ENCODE data around the gene TMEM132D. TPM values are rescaled to one million over a fixed set of nuclear protein-coding genes. Genes with fewer than 3 reads are reported as not detected.
"Not testable (repeated sequence)": the region's sequence is repeated elsewhere in the genome, so short reads cannot be mapped to it uniquely, and the experiment has no call there.

The TMEM132D gene
- total RNA-seq, 1 donor from 2014 or later = 0.19 TPM

DNA sequence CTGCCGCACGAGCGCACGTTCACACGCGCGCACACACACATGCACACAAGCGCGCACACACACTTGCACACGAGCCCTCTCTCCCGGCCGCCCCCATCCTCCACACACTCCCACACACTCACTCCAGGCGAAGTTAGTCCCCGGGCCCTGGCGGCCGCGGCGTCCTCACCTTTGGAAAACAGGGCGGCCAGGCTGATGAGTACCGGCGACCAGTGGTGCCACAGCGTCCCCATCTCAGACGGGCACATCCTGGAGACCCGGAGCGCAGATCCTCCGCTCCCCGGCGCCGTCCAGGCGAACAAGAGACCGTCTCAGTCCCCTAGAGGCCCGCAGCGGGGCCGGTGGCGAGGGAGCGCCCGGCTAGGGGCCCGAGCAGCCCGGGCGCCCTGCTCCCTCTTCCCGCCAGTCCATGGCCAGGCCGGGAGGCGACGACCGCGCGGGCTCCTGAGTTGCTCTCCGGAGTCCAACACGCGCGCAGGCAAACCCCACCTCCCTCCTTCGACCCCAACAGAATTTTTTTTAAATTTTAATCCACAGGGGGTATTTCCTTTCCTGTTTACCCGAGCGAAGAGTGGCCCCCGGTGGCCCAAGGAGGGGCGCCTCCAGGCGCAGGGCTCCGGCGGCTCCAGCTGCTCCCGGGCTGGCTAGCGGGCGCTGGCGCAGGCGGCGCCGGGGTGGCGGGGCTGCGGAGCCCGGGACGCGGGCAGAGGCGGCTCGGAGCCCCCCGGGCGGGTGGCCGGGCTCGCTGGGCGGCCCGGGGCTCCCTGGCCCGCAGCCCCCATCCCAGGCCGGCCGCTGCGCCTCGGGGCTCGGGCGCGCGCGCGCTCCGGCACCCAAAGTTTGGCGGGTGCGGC is 506 bp downstream of the TMEM132D start:
- peaks cover 5% of the 10 kb centered on the region for H3K4me1 Mint-ChIP-seq
- TF ChIP-seq CTCF (conservative IDR thresholded peaks at IDR 0.05) = no peak
- H3K36me3 Mint-ChIP-seq (ENCODE audit: low read depth) = no peaks in the 10 kb centered on the region
- H3K4me3 Mint-ChIP-seq = peak overlapping the region; percentile 81
- DNase-seq (ENCODE audit: low read depth, low spot score) = no peak
- no peaks in the 10 kb centered on the region for H3K9me3 Mint-ChIP-seq
- H3K27ac Mint-ChIP-seq (ENCODE audit: unreplicated experiment) = no peak overlapping the region
- H3K27me3 Mint-ChIP-seq (ENCODE audit: low read depth) = peaks cover 83% of the 10 kb centered on the region

- TF ChIP-seq CTCF (conservative IDR thresholded peaks at IDR 0.05) = no peak
- Mint-ChIP-seq H3K36me3 (ENCODE audit: low read depth) (no peaks in the 10 kb centered on the region), H3K27ac (ENCODE audit: unreplicated experiment) (no peak overlapping the region), H3K4me1 (peaks cover 5% of the 10 kb centered on the region), H3K9me3 (no peaks in the 10 kb centered on the region), H3K27me3 (ENCODE audit: low read depth) (peaks cover 75% of the 10 kb centered on the region), H3K4me3 (peak overlapping the region; percentile 81)
- DNase-seq (ENCODE audit: low read depth, low spot score) = no peak
These were observed 1.3 kb downstream of the TMEM132D start for GRCh38 chr12:129902371-129903091.

- no peaks in the 10 kb centered on the region for H3K9me3 Mint-ChIP-seq
- H3K27ac Mint-ChIP-seq (ENCODE audit: unreplicated experiment) = no peak overlapping the region
- no peak overlapping the region for H3K4me3 Mint-ChIP-seq
- H3K27me3 Mint-ChIP-seq (ENCODE audit: low read depth) = peaks cover 70% of the 10 kb centered on the region
- no peak for TF ChIP-seq CTCF (conservative IDR thresholded peaks at IDR 0.05)
- no peaks in the 10 kb centered on the region for H3K36me3 Mint-ChIP-seq (ENCODE audit: low read depth)
- DNase-seq (ENCODE audit: low read depth, low spot score) = no peak
- H3K4me1 Mint-ChIP-seq = peaks cover 5% of the 10 kb centered on the region
These were observed 2.6 kb downstream of the TMEM132D start for GRCh38 chr12:129901254-129901653.

- H3K4me3 Mint-ChIP-seq = no peak overlapping the region
- DNase-seq (ENCODE audit: low read depth, low spot score) = no peak
- peaks cover 66% of the 10 kb centered on the region for H3K27me3 Mint-ChIP-seq (ENCODE audit: low read depth)
- no peak overlapping the region for H3K27ac Mint-ChIP-seq (ENCODE audit: unreplicated experiment)
- H3K9me3 Mint-ChIP-seq = no peaks in the 10 kb centered on the region
- H3K4me1 Mint-ChIP-seq = peaks cover 5% of the 10 kb centered on the region
- no peak for TF ChIP-seq CTCF (conservative IDR thresholded peaks at IDR 0.05)
- H3K36me3 Mint-ChIP-seq (ENCODE audit: low read depth) = no peaks in the 10 kb centered on the region
These were observed 3.5 kb downstream of the TMEM132D start for GRCh38 chr12:129900306-129900705.

- H3K4me3 Mint-ChIP-seq; DNase-seq (ENCODE audit: low read depth, low spot score); H3K4me1 Mint-ChIP-seq; H3K36me3 Mint-ChIP-seq (ENCODE audit: low read depth); H3K27ac Mint-ChIP-seq (ENCODE audit: unreplicated experiment); H3K9me3 Mint-ChIP-seq: not testable (repeated sequence)
- peaks cover 61% of the 10 kb centered on the region for H3K27me3 Mint-ChIP-seq (ENCODE audit: low read depth)
These were observed 4.8 kb downstream of the TMEM132D start for GRCh38 chr12:129899045-129899444.

- DNase-seq (ENCODE audit: low read depth, low spot score) = no peak
- TF ChIP-seq CTCF (conservative IDR thresholded peaks at IDR 0.05) = no peak
- Mint-ChIP-seq H3K27ac (ENCODE audit: unreplicated experiment) (no peak overlapping the region), H3K4me1 (no peaks in the 10 kb centered on the region), H3K4me3 (no peak overlapping the region), H3K9me3 (no peaks in the 10 kb centered on the region), H3K36me3 (ENCODE audit: low read depth) (no peaks in the 10 kb centered on the region), H3K27me3 (ENCODE audit: low read depth) (peaks cover 35% of the 10 kb centered on the region)
These were observed 10.1 kb downstream of the TMEM132D start for GRCh38 chr12:129893691-129894090.

All from neural crest cell (in vitro differentiated cells).